ENCODE measurements around the gene IFI16. TPM values are rescaled to one million over a fixed set of nuclear protein-coding genes. Genes with fewer than 3 reads are reported as not detected.
"Not testable (repeated sequence)": the region's sequence is repeated elsewhere in the genome, so short reads cannot be mapped to it uniquely, and the experiment has no call there.

Gene IFI16
- total RNA-seq, 1 donor from 2014 or later, result 24.8 TPM

DNA sequence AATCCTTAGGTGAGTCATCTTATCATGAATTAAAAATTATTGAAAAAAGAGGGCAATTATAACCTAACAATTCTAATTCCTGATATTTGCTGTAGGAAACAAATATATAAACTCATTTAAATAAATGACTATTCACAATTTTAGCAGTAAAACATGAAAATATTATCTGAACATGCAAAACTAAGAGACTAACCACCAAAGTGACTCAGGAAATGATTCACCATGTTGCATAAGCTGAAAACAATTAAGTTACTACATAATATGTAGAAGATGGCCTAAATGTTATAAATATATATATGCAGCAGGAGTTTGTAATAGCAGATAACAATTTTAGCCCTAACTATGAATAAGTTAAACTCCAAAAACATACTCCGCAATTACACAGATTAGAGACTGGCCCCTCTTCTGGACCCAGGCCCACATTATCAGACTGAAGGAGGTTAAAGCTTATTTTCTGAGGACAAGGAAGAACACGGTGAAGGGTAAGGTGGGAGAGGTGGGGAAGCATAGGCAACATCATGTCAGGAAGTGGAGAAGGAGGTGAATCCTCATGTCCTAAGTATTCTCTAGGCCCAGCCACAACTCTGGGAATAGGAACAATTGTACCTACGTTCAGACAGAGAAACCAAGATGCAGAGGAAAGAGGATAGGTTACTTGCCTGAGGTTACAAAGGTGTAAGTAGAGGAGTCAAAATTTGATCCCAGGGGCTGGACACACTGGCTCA is 82.5 kb downstream of the IFI16 start:
- DNase-seq (ENCODE audit: low spot score), result no peak

DNA sequence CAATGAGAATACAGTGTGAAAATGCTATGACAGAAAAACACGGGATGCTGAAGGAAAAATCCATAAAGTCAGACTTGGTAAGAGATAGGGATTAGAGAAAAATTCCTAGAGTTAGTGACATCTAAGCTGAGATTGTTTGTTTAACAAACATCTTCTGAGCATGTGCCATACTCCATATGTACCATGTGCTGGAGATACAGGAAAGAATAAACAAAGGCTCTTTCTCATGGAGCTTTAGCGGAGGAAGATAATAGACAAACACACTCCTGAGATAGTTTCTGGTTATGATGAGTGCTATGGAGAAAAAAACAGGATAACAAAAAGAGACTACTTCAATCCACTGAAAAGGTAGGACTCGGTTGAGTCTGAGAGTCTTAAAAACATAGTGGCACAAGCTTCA is 88.9 kb downstream of the IFI16 start:
- no peak for DNase-seq (ENCODE audit: low spot score)

DNA sequence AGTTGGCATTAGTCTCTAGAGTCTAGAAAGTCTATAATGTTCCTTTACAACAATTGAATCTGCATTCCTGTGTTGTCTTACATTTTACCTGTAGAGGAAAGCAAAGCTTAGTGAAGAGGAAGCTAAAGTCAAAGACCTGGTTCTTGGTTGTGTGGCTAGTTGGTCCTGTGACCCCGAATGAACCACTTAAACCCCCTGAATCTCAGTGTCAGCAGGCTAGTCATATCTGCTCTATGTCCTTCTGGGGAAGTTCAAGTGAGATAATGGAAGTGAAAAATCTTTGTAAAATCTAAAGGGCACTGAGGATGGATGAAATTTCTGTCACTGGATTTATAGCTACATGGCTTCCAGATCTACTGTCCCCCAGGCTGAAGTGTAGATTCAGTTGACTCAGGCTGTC is 90.9 kb downstream of the IFI16 start:
- DNase-seq (ENCODE audit: low spot score), result no peak

DNA sequence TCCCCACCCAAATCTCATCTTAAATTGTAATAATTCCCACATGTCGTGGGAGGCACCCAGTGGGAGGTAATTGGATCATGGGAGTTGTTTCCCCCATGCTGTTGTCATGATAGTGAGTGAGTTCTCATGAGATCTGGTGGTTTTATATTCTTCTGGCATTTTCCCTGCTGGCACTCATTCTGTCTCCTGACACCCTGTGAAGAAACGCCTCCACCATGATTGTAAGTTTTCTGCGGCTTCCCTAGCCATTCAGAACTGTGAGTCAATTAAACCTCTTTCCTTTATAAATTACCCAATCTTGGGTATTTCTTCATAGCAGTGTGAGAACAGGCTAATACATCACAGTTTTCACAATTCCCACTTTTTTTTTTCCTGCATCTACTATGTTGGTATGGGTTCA is 93.3 kb downstream of the IFI16 start:
- DNase-seq (ENCODE audit: low spot score), result not testable (repeated sequence)

Other genes with a start within 250 kb of the IFI16 start
- 2.2 TPM for gene OR6N1, start 237.7 kb upstream of the IFI16 start, total RNA-seq (ENCODE audit: insufficient read depth, low replicate concordance)
- gene OR6N2, start 228.7 kb upstream of the IFI16 start, total RNA-seq (ENCODE audit: insufficient read depth, low replicate concordance), result 6.3 TPM
- 15.9 TPM for gene MNDA, start 178.6 kb upstream of the IFI16 start, total RNA-seq (ENCODE audit: insufficient read depth, low replicate concordance)
- gene PYHIN1, start 78.4 kb upstream of the IFI16 start, total RNA-seq (ENCODE audit: insufficient read depth, low replicate concordance), result 5.8 TPM
- 4.3 TPM for gene AIM2, start 66.9 kb downstream of the IFI16 start, total RNA-seq (ENCODE audit: insufficient read depth, low replicate concordance)
- 16.1 TPM for gene CADM3, start 161.7 kb downstream of the IFI16 start, total RNA-seq (ENCODE audit: insufficient read depth, low replicate concordance)
- gene ACKR1, start 195.0 kb downstream of the IFI16 start, total RNA-seq (ENCODE audit: insufficient read depth, low replicate concordance), result 8.4 TPM